ENCODE measurements around the gene ZNF792. TPM values are rescaled to one million over a fixed set of nuclear protein-coding genes. Genes with fewer than 3 reads are reported as not detected.

Gene ZNF792
- total RNA-seq, 1 donor from 2014 or later, result 4.9 TPM

GRCh38 chr19:35005256-35005977, 41.4 kb upstream of the ZNF792 start:
- Mint-ChIP-seq H3K9me3 (no peaks in the 10 kb centered on the region), H3K36me3 (ENCODE audit: low read depth) (peaks cover 45% of the 10 kb centered on the region), H3K27me3 (no peaks in the 10 kb centered on the region), H3K4me3 (no peak overlapping the region), H3K27ac (no peak overlapping the region), H3K4me1 (peaks cover 38% of the 10 kb centered on the region)
- no peak for TF ChIP-seq CTCF (IDR thresholded peaks at IDR 0.05)
- CTCF ChIA-PET, result no interaction called here
- DNase-seq (no peak), ATAC-seq (ENCODE audit: low read depth) (no peak)
- POLR2A ChIA-PET, result interaction anchor here (0.6 kb wide), 1 partner anchor 196 kb away, joined by 3 read pairs; no protein-coding TSS in a partner anchor
- intact Hi-C loops (cut with micrococcal nuclease), result no loop called here

- H3K36me3 Mint-ChIP-seq (ENCODE audit: low read depth), result peaks cover 38% of the 10 kb centered on the region
- CTCF ChIA-PET, result interaction anchor here (1.3 kb wide), 1 partner anchor 40 kb away, joined by 3 read pairs; no protein-coding TSS in a partner anchor
These were observed 40.7 kb upstream of the ZNF792 start for GRCh38 chr19:35004517-35005255.

GRCh38 chr19:35002037-35002535, 38.1 kb upstream of the ZNF792 start:
- DNase-seq (no peak), ATAC-seq (ENCODE audit: low read depth) (no peak)
- ChIA-PET POLR2A (interaction anchor here (0.7 to 3.0 kb wide), 2 partner anchors 12 to 84 kb away, joined by 4 to 25 read pairs; no protein-coding TSS in a partner anchor), CTCF (interaction anchor here (1.7 kb wide), 1 partner anchor 10 kb away, joined by 8 read pairs; no protein-coding TSS in a partner anchor)
- intact Hi-C loops (cut with micrococcal nuclease), result no loop called here
- Mint-ChIP-seq H3K36me3 (ENCODE audit: low read depth) (peaks cover 27% of the 10 kb centered on the region), H3K4me1 (peaks cover 64% of the 10 kb centered on the region), H3K9me3 (no peaks in the 10 kb centered on the region), H3K4me3 (peak overlapping the region; percentile 87), H3K27ac (peak overlapping the region; percentile 84), H3K27me3 (no peaks in the 10 kb centered on the region)
- no peak for TF ChIP-seq CTCF (IDR thresholded peaks at IDR 0.05)

More at GRCh38 chr19:35004517-35005255, 40.7 kb upstream of the ZNF792 start:
- Mint-ChIP-seq H3K4me1 (peaks cover 42% of the 10 kb centered on the region), H3K4me3 (no peak overlapping the region), H3K9me3 (no peaks in the 10 kb centered on the region), H3K27me3 (no peaks in the 10 kb centered on the region), H3K27ac (no peak overlapping the region)
- no peak for ATAC-seq (ENCODE audit: low read depth)
- DNase-seq, result no peak
- no peak for TF ChIP-seq CTCF (IDR thresholded peaks at IDR 0.05)
- intact Hi-C loops (cut with micrococcal nuclease), result no loop called here
- POLR2A ChIA-PET, result no interaction called here

GRCh38 chr19:35000647-35001501, 36.8 kb upstream of the ZNF792 start:
- CTCF ChIA-PET, result interaction anchor here (1.7 kb wide), 1 partner anchor 11 kb away, joined by 8 read pairs; no protein-coding TSS in a partner anchor
- intact Hi-C loops (cut with micrococcal nuclease), result loop anchor here (1.0 kb wide), 1 partner anchor 28 kb away; no protein-coding TSS in a partner anchor
- POLR2A ChIA-PET, result interaction anchor here (0.7 to 3.0 kb wide), 5 partner anchors 11 to 323 kb away, joined by 3 to 25 read pairs (median 4); partner anchors contain the start of gene ZNF302
- H3K27ac Mint-ChIP-seq, result peak overlapping the region; percentile 84
- H3K4me3 Mint-ChIP-seq, result peak overlapping the region; percentile 87
- no peaks in the 10 kb centered on the region for H3K9me3 Mint-ChIP-seq
- no peak for TF ChIP-seq CTCF (IDR thresholded peaks at IDR 0.05)
- H3K36me3 Mint-ChIP-seq (ENCODE audit: low read depth), result peaks cover 15% of the 10 kb centered on the region
- ATAC-seq (ENCODE audit: low read depth) (peak; percentile 31), DNase-seq (peak; percentile 38)
- H3K4me1 Mint-ChIP-seq, result peaks cover 63% of the 10 kb centered on the region
- no peaks in the 10 kb centered on the region for H3K27me3 Mint-ChIP-seq
